ENCODE data around the gene PBX2. TPM values are rescaled to one million over a fixed set of nuclear protein-coding genes. Genes with fewer than 3 reads are reported as not detected.
A peak's percentile ranks its signal among the peaks of the same experiment; 100 is the strongest.
"Not testable (repeated sequence)": the region's sequence is repeated elsewhere in the genome, so short reads cannot be mapped to it uniquely, and the experiment has no call there.

PBX2 gene
- total RNA-seq, 1 donor from 2014 or later = 91.9 TPM

GRCh38 chr6:32196682-32197616 lies 6.9 kb upstream of the PBX2 start:
- H3K4me1 Mint-ChIP-seq (ENCODE audit: low read depth) = peaks cover 39% of the 10 kb centered on the region
- no peaks in the 10 kb centered on the region for H3K9me3 Mint-ChIP-seq
- peaks cover 5% of the 10 kb centered on the region for H3K27me3 Mint-ChIP-seq (ENCODE audit: insufficient read depth)
- intact Hi-C loops (cut with micrococcal nuclease) = loop anchor here (5.0 kb wide), 3 partner anchors 60 to 1195 kb away; partner anchors contain the start of genes KIFC1, NELFE and SKIC2
- DNase-seq (ENCODE audit: low spot score) = no peak
- H3K36me3 Mint-ChIP-seq (ENCODE audit: low read depth) = no peaks in the 10 kb centered on the region
- H3K4me3 Mint-ChIP-seq = peak overlapping the region; percentile 97
- H3K27ac Mint-ChIP-seq = peak overlapping the region; percentile 98

DNA sequence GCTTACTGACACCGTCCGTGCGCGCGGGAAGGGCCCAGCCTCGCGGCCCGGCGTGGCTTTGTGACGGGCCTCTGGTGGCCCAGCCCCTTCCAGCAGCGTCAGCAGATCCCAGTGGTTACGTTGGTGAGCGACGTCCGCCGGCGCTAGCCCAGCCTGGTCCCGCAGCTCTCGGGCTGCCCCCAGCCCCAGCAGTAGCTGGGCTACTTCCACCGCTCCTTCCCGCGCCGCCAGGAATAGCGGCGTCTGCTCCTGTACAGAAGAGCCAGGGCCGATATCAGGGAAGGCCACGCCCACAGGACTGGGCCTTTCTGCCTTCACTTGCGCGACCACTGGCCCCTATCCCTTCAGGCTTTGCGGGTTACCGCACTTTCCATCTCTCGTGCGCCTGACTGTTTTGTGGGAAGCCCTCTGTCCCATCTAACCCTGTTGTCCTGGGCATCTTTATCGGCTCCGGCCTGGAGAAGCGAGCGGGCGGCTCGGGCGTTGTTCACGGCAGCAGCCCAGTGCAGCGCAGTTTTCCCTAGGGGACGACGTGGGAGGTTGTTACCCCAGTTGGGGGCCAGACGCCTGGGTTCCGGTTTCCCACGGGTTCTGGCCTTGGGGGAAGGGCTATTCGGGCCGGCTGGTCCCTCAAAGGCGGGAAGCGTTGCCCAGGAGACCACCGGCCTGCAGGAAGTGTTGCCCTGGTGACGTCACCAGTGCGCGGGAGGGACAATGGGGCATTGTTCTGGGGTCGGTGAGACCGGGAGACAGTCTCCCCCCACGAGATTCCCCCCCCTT lies 6.1 kb upstream of the PBX2 start:
- H3K36me3 Mint-ChIP-seq (ENCODE audit: low read depth) = no peaks in the 10 kb centered on the region
- H3K27me3 Mint-ChIP-seq (ENCODE audit: insufficient read depth) = peaks cover 4% of the 10 kb centered on the region
- peak overlapping the region; percentile 97 for H3K4me3 Mint-ChIP-seq
- intact Hi-C loops (cut with micrococcal nuclease) = loop anchor here (1.0 to 5.0 kb wide), 13 partner anchors 18 to 1196 kb away; partner anchors contain the start of genes BRD2, FKBPL, KIFC1 and NELFE
- peak overlapping the region; percentile 98 for H3K27ac Mint-ChIP-seq
- no peaks in the 10 kb centered on the region for H3K9me3 Mint-ChIP-seq
- peaks cover 46% of the 10 kb centered on the region for H3K4me1 Mint-ChIP-seq (ENCODE audit: low read depth)
- DNase-seq (ENCODE audit: low spot score) = peak; percentile 44

- DNase-seq (ENCODE audit: low spot score) = peak; percentile 100
- peaks cover 2% of the 10 kb centered on the region for H3K27me3 Mint-ChIP-seq (ENCODE audit: insufficient read depth)
- peak overlapping the region; percentile 97 for H3K4me3 Mint-ChIP-seq
- intact Hi-C loops (cut with micrococcal nuclease) = loop anchor here (1.0 to 5.0 kb wide), 13 partner anchors 17 to 1197 kb away; partner anchors contain the start of genes BRD2, FKBPL, KIFC1 and NELFE
- H3K36me3 Mint-ChIP-seq (ENCODE audit: low read depth) = no peaks in the 10 kb centered on the region
- no peaks in the 10 kb centered on the region for H3K9me3 Mint-ChIP-seq
- peak overlapping the region; percentile 98 for H3K27ac Mint-ChIP-seq
- peaks cover 48% of the 10 kb centered on the region for H3K4me1 Mint-ChIP-seq (ENCODE audit: low read depth)
These were observed 5.6 kb upstream of the PBX2 start for GRCh38 chr6:32195652-32195901.

GRCh38 chr6:32194825-32195651 lies 5.0 kb upstream of the PBX2 start:
- Mint-ChIP-seq H3K27me3 (ENCODE audit: insufficient read depth) (peaks cover 2% of the 10 kb centered on the region), H3K27ac (peak overlapping the region; percentile 98), H3K36me3 (ENCODE audit: low read depth) (no peaks in the 10 kb centered on the region), H3K4me3 (peak overlapping the region; percentile 97), H3K4me1 (ENCODE audit: low read depth) (peaks cover 48% of the 10 kb centered on the region), H3K9me3 (no peaks in the 10 kb centered on the region)
- intact Hi-C loops (cut with micrococcal nuclease) = loop anchor here (1.0 to 5.0 kb wide), 15 partner anchors 17 to 1197 kb away; partner anchors contain the start of genes BRD2, EHMT2, FKBPL and KIFC1
- no peak for DNase-seq (ENCODE audit: low spot score)

GRCh38 chr6:32194388-32194787 lies 4.4 kb upstream of the PBX2 start:
- Mint-ChIP-seq H3K4me3 (peak overlapping the region; percentile 97), H3K9me3 (no peaks in the 10 kb centered on the region), H3K27me3 (ENCODE audit: insufficient read depth) (peaks cover 2% of the 10 kb centered on the region), H3K27ac (no peak overlapping the region), H3K36me3 (ENCODE audit: low read depth) (no peaks in the 10 kb centered on the region), H3K4me1 (ENCODE audit: low read depth) (peaks cover 48% of the 10 kb centered on the region)
- DNase-seq (ENCODE audit: low spot score) = no peak
- intact Hi-C loops (cut with micrococcal nuclease) = loop anchor here (2.0 to 5.0 kb wide), 6 partner anchors 76 to 774 kb away; partner anchors contain the start of genes BRD2, EHMT2, PRRC2A and TAP1

DNA sequence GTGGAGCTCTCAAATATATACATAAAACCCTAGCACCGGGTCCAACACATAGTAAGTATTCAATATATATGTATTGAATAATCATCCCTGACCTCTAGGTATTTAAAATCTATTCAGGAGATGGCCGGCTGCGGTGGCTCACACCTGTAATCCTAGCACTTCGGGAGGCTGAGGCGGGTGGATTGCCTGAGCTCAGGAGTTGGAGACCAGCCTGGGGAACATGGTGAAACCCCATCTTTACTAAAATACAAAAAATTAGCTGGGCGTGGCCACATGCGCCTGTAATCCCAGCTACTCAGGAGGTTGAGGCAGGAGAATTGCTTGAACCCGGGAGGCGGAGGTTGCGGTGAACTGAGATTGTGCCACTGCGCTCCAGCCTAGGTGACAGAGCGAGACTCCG lies 3.1 kb upstream of the PBX2 start:
- H3K36me3 Mint-ChIP-seq (ENCODE audit: low read depth); H3K9me3 Mint-ChIP-seq; H3K27me3 Mint-ChIP-seq (ENCODE audit: insufficient read depth); DNase-seq (ENCODE audit: low spot score): not testable (repeated sequence)
- H3K27ac Mint-ChIP-seq = peak overlapping the region; percentile 97
- H3K4me3 Mint-ChIP-seq = peak overlapping the region; percentile 97
- intact Hi-C loops (cut with micrococcal nuclease) = loop anchor here (5.0 kb wide), 2 partner anchors 296 to 381 kb away; partner anchors contain the start of gene EHMT2
- peaks cover 59% of the 10 kb centered on the region for H3K4me1 Mint-ChIP-seq (ENCODE audit: low read depth)

DNA sequence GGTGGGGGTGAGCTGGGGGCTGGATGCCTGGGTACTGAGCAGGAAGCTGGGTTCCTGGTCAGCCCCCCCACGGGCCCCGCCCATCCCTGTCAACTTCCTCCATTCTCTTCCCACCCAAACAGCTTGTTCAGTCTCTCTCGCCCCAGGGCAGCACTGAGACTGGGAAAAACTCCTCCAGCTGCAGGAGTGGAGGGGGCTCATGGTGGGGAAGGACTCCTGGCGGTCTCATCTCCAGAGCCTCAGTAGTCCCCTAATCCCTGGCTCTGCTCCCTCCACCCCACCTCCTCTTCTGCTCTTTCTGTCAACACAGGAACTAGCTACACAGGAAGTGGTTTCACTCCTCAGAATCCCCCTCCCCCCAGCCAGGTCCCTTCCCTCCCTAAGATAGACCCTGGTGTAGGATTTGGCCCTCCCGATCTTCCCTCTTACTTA lies 2.6 kb upstream of the PBX2 start, which contains the start of gene GPSM3:
Gene GPSM3, minus strand, starts transcription at position 36 of the 432 bp plus-strand sequence. CDS start 130 bp downstream, outside the sequence.
- peaks cover 8% of the 10 kb centered on the region for H3K36me3 Mint-ChIP-seq (ENCODE audit: low read depth)
- H3K4me3 Mint-ChIP-seq = peak within 1 kb of the TSS; percentile 97
- peak within 1 kb of the TSS; percentile 97 for H3K27ac Mint-ChIP-seq
- intact Hi-C loops (cut with micrococcal nuclease) = loop anchor here (5.0 kb wide), 2 partner anchors 295 to 380 kb away; partner anchors contain the start of gene EHMT2
- H3K4me1 Mint-ChIP-seq (ENCODE audit: low read depth) = peaks cover 62% of the 10 kb centered on the region
- peak; percentile 55 for DNase-seq (ENCODE audit: low spot score)
- H3K27me3 Mint-ChIP-seq (ENCODE audit: insufficient read depth) = no peaks in the 10 kb centered on the region
- no peaks in the 10 kb centered on the region for H3K9me3 Mint-ChIP-seq

DNA sequence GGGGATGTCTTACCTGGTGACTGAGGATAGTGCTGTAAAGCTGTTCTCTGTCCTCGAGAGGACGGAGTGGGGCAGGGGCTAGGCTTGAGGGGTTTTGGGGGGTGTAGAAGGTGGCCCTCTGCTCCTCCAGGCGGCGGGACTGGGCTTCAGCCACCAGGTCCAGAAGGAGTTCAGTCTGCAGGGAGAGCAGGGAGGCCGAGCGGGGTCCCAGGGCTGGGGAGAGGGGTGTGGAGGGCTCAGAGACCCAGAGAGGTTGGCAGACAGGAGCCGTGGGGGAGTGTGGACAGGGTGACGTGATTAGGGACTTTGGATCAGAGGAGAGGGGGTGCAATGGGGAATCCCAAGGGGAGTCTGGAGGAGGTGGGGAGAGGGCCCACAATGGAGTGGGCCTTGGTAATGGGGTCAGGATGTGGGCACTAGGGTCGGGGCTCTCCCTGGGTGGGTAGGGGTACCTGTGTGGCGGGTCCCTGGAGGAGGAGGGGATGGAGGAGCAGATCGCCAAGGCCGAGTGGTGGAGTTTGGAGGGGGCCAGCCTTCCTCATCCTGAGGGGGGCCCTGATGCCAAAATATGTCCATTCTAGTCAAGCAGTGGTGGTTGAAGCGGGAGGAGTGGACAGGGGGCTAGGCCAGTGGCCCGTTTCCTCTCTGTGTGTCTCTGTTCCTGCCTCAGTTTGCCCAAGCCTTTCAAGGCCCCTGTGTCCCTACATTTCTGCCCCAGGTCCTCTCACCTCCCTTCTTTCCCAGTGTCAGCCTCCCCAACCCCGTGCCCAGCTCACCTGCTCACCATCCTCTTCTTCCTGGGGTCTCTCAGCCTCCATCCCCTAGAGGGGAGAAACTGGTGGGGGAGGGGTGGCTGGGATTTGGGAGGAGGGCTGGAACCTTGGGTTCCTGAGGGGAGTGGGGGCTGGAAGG lies 1.9 kb upstream of the PBX2 start:
- Mint-ChIP-seq H3K4me3 (peak overlapping the region; percentile 97), H3K4me1 (ENCODE audit: low read depth) (peaks cover 67% of the 10 kb centered on the region), H3K27me3 (ENCODE audit: insufficient read depth) (no peaks in the 10 kb centered on the region), H3K9me3 (no peaks in the 10 kb centered on the region), H3K36me3 (ENCODE audit: low read depth) (peaks cover 14% of the 10 kb centered on the region), H3K27ac (peak overlapping the region; percentile 97)
- no peak for DNase-seq (ENCODE audit: low spot score)
- intact Hi-C loops (cut with micrococcal nuclease) = loop anchor here (5.0 kb wide), 2 partner anchors 295 to 380 kb away; partner anchors contain the start of gene EHMT2

GRCh38 chr6:32190911-32191677 lies 1.1 kb upstream of the PBX2 start:
- intact Hi-C loops (cut with micrococcal nuclease) = loop anchor here (1.0 to 5.0 kb wide), 4 partner anchors 13 to 379 kb away; partner anchors contain the start of genes EHMT2, FKBPL and RNF5
- Mint-ChIP-seq H3K4me3 (peak overlapping the region; percentile 97), H3K27me3 (ENCODE audit: insufficient read depth) (no peaks in the 10 kb centered on the region), H3K9me3 (no peaks in the 10 kb centered on the region), H3K4me1 (ENCODE audit: low read depth) (peaks cover 67% of the 10 kb centered on the region), H3K27ac (peak overlapping the region; percentile 97), H3K36me3 (ENCODE audit: low read depth) (peaks cover 23% of the 10 kb centered on the region)
- DNase-seq (ENCODE audit: low spot score) = no peak

DNA sequence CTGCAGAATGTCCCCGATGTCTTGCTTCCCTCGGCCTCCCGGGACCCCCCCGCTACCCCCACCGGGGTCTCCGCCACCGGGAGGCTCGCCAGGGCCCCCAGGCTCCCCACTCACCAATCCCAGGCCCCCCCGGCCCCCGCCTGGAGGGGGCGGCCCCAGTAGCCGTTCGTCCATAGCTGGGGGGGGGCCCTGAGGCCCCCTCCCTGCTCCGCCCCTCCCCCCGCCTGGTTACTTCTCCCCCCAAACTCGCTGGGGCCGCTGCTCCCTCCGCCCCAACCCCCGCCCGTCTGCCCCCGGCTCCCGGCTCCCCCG lies 304 bp downstream of the PBX2 start:
- no peaks in the 10 kb centered on the region for H3K9me3 Mint-ChIP-seq
- no peaks in the 10 kb centered on the region for H3K27me3 Mint-ChIP-seq (ENCODE audit: insufficient read depth)
- DNase-seq (ENCODE audit: low spot score) = no peak
- intact Hi-C loops (cut with micrococcal nuclease) = loop anchor here (1.0 to 5.0 kb wide), 4 partner anchors 11 to 377 kb away; partner anchors contain the start of genes EHMT2, FKBPL and RNF5
- H3K4me1 Mint-ChIP-seq (ENCODE audit: low read depth) = peaks cover 66% of the 10 kb centered on the region
- H3K27ac Mint-ChIP-seq = peak overlapping the region; percentile 83
- H3K36me3 Mint-ChIP-seq (ENCODE audit: low read depth) = peaks cover 27% of the 10 kb centered on the region
- H3K4me3 Mint-ChIP-seq = peak overlapping the region; percentile 82

Measured in activated T-helper 1 cell treated with anti-CD3 and anti-CD28 coated beads, Interleukin-12 subunit alpha, Interleukin-12 subunit beta, Interleukin-2, Interleukin-4 antibody, amounts not matched to agents 30 ng/mL and 10 ng/mL and 1 ng/mL, durations not matched to agents 14 hours and 24 hours and 36 hours (primary cell).